HK-2 (cell line): ENCODE measurements around the gene DLG2.

Source experiments
- DNase-seq: peaks from one replicate; pipeline ENCODE4 v3.0.0-alpha.2; 2018; ENCODE audit not compliant: unreplicated experiment

DLG2 gene

GRCh38 chr11:83722392-83723119 is 1904.6 kb downstream of the DLG2 start:
- DNase-seq: no peak

DNA sequence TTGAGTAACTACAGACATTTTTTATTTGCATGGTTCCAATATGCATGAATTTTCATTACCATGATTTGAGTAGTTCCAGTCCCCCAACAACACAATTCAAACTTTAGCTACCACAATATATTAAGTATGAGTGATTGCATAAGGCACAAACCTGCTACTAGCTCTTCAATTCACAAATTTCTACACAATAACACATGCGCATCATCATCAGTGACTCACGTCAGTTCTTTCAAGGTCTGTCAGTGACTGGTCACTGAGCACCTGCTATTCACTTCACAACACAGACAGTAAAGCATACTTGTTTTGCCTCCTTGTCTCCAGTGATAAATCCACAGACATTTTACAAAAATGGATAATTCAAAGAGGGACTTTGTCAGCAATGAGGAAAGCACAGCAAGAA is 1905.9 kb downstream of the DLG2 start:
- DNase-seq: no peak

DNA sequence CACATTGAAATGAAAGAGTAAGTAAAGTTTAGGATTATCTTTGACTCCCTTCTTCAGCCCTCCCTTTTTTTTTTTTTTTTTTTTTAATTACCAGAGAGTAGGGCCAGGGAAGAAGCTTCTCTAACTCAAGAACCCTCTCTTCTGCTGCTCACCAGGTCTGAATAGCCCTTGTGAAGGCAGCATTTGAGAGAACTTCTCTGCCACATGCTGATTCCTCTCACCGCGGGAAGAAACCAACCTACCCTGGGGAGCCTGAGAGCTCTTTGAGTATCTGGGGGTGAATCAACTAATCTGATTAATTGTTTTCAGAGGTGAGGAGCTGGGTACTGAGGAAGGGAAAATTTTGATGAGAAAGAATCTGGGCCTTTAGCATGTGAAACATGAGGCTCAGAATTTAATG is 1906.5 kb downstream of the DLG2 start:
- DNase-seq: no peak

GRCh38 chr11:83717537-83717936 is 1909.6 kb downstream of the DLG2 start:
- no peak for DNase-seq

GRCh38 chr11:83715927-83716535 is 1911.1 kb downstream of the DLG2 start:
- DNase-seq: no peak

- no peak for DNase-seq
Observed at GRCh38 chr11:83713708-83714107, 1913.4 kb downstream of the DLG2 start.

- no peak for DNase-seq
Observed at GRCh38 chr11:83711106-83711527, 1916.0 kb downstream of the DLG2 start.

GRCh38 chr11:83709434-83709833 is 1917.7 kb downstream of the DLG2 start:
- DNase-seq: no peak

GRCh38 chr11:83706566-83706965 is 1920.6 kb downstream of the DLG2 start:
- DNase-seq: no peak

- DNase-seq: no peak
Observed at GRCh38 chr11:83702796-83703195, 1924.3 kb downstream of the DLG2 start.

DNA sequence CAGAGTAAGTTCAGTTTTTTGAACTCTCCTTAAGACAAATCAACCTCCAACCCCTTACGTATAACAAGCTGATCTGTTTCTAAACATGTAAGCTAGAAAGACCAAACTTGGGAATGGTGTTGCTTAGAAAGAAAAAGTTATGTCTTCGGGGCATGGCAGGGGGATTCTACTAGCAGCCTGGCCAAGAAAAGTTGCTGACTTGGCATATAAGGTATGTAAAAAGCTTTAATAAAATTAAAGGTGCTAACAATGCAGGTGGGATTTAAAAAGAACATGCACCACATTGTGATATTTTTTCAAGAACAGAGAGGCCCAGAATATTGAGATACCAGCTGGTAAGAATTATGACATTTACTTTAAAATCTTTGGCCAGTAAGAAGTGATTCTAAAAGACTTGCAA is 1929.6 kb downstream of the DLG2 start:
- no peak for DNase-seq

DNA sequence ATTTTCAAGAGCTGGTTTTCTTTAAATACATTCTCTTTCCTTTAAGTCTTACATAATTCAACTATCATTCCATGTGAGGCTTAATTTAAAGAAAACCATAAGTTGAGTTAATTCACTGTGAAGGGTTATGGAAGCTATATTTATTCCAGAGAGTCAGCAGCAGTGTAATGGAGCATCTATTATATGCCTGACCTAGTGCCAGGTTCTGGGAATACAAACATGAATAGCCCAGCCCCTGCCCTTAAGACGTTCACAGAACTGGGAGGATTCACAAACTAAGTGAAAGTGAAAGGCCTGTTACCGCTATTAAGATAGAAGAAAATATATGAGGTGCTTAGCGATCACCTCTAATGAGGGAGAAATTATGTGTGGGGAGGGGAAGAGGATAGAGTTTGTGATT is 1932.1 kb downstream of the DLG2 start:
- no peak for DNase-seq

GRCh38 chr11:83694191-83694910 is 1932.8 kb downstream of the DLG2 start:
- no peak for DNase-seq

- no peak for DNase-seq
Observed at GRCh38 chr11:83693306-83693992, 1933.7 kb downstream of the DLG2 start.

DNA sequence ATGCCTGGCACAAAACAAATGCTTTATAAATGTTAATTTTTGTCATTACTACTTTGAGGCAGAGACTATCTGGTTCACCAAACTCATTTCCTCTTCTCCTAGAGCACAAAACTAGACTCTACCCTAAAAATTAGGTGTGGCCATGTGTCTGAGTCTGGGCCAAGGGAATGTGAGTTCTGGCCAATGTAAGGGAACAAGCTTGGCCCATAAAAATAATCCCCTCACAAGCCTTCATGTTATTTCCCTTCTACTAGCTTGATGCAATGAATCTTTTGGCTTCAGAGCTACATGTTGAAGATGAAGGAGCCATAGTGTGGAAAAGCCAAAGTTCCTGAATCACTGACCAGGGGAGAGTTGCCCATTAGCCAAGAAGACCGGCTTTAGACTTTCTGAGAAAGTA is 1934.5 kb downstream of the DLG2 start:
- DNase-seq: no peak

DNA sequence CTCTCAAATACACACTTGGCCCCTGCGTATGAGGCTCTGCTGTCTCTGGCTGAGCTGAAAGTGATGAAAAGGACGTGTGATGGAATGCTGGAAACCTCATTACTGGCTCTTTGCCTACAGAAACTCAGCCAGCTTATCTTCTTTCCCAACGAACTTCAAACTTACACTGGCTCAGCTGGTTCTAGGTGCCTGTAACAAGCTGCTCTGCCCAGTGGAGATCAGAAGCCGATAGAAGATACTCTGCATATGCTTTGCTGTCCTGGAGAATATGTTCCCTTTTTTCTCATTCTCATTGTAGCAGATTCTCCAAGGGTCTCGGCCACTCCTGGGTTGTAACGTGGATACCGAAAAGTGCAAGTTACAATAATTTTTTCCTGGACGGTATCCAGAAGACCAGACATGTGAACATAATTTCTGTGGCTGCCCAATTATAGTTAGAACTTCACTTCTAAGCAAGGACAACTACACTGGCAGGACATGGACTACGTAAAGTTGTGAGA is 1935.6 kb downstream of the DLG2 start:
- DNase-seq: no peak

DNA sequence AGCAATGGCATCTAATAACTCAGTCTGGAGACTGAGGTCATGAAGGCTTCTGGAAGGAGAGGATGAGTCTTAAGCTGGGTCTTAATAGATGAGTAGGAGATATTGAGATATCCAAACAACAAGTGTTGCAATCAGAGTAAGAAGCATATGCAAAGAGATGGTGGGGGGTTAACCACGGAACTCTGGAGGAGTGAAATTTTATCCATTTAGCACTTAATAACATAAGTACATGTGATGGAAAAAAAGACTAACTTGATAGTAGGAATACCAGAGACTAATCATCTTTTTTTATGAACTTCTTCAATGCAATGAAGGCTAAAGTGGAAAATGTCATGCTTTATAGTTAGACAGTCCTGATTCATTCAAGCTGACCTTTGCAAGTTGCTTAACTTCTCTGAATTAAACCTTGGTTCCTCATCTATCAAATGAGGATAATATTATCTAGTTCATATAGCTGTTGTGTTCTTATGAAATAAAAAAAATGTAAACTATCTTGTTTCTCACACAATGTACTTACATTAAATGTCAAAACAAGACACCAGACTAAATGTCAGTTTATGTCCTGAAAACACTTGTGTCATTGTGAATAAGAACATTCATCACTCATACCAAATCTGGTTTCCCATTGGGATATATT is 1937.9 kb downstream of the DLG2 start:
- no peak for DNase-seq

DNA sequence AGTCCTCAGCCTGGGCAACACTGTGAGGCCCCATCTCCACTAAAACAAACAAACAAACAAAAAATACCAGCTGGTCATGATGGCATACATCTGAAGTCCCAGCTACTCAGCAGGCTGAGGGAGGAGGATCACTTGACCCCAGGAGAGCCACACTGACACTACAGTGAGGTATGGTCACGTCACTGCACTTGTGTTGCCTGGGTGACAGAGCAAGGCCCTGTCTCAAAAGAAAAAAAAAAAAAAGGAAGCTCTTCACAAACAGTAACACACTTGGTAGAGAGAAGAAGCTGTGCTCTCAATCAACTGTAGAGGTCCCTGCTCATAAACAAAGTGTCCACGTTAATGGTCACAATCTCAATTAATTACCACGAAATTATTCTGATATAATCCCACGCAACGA is 1939.4 kb downstream of the DLG2 start:
- no peak for DNase-seq

GRCh38 chr11:83685730-83686129 is 1941.4 kb downstream of the DLG2 start:
- no peak for DNase-seq

DNA sequence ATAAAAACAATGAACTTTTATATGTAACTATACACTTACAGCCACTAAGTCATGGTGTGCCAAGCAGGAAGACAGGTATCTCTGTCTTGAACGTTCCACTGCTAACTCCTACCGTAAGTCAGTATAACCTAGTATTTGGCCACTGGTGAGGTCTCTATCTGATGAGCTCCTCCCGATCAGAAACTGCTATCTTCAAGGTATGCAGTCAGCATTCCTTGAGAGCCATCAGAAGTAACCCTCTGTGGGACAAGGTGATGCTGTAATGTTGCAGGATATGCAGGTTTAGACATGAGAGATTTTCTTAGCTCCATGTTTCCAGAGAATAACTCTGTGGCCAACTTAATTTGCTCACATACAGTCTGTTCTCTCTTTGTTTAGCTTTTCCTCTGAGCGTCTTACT is 1943.1 kb downstream of the DLG2 start:
- no peak for DNase-seq

DNA sequence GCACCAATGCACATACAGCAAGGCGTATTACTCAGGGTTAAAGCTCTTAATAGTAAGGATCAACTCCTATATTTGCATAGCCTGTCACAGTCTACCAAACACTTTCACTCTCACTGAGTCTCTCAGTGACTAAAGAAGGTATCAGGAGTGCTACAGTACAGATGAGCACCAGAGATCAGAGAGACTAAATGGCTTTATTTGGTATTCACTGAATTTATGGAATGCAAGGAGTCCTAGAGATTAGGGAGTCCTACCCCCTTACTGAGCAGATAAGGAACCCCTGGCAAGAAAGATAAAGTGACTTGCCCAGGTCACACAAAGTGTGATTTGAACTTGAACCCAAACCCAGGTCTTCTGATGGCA is 1944.6 kb downstream of the DLG2 start:
- DNase-seq: no peak
